ENCODE data around the gene FAM219A. TPM values are rescaled to one million over a fixed set of nuclear protein-coding genes. Genes with fewer than 3 reads are reported as not detected.

FAM219A gene
- total RNA-seq, 2 donors from 2014 or later = 19.2 to 20.2 TPM

- no peaks in the 10 kb centered on the region for H3K9me3 ChIP-seq
- no peak for DNase-seq (ENCODE audit: low spot score)
- H3K4me3 ChIP-seq = no peak overlapping the region
- no peak for ATAC-seq (ENCODE audit: insufficient number of reproducible peaks, low FRiP score, low read depth)
- H3K27me3 ChIP-seq (replicated peaks; ENCODE audit: insufficient read depth) = no peaks in the 10 kb centered on the region
- H3K36me3 ChIP-seq = no peaks in the 10 kb centered on the region
- no peak overlapping the region for H3K27ac ChIP-seq
- H3K4me1 ChIP-seq (ENCODE audit: control insufficient read depth in 1 of 2, low read depth in 2 of 2) = no peaks in the 10 kb centered on the region
- no peak for TF ChIP-seq CTCF (IDR thresholded peaks at IDR 0.05)
Observed at GRCh38 chr9:34493972-34494535, 35.7 kb upstream of the FAM219A start.

- ATAC-seq (ENCODE audit: insufficient number of reproducible peaks, low FRiP score, low read depth) (no peak), DNase-seq (ENCODE audit: low spot score) (no peak)
- TF ChIP-seq CTCF (IDR thresholded peaks at IDR 0.05) = no peak
- Histone ChIP-seq H3K4me1 (ENCODE audit: control insufficient read depth in 1 of 2, low read depth in 2 of 2) (no peaks in the 10 kb centered on the region), H3K27ac (no peak overlapping the region), H3K9me3 (no peaks in the 10 kb centered on the region), H3K27me3 (replicated peaks; ENCODE audit: insufficient read depth) (no peaks in the 10 kb centered on the region), H3K4me3 (no peak overlapping the region), H3K36me3 (no peaks in the 10 kb centered on the region)
Observed at GRCh38 chr9:34492051-34492450, 33.7 kb upstream of the FAM219A start.

GRCh38 chr9:34491596-34491995 is 33.2 kb upstream of the FAM219A start:
- DNase-seq (ENCODE audit: low spot score) (no peak), ATAC-seq (ENCODE audit: insufficient number of reproducible peaks, low FRiP score, low read depth) (no peak)
- H3K9me3 ChIP-seq = no peaks in the 10 kb centered on the region
- no peak overlapping the region for H3K4me3 ChIP-seq
- H3K27me3 ChIP-seq (replicated peaks; ENCODE audit: insufficient read depth) = no peaks in the 10 kb centered on the region
- H3K4me1 ChIP-seq (ENCODE audit: control insufficient read depth in 1 of 2, low read depth in 2 of 2) = no peaks in the 10 kb centered on the region
- no peak overlapping the region for H3K27ac ChIP-seq
- no peak for TF ChIP-seq CTCF (IDR thresholded peaks at IDR 0.05)
- no peaks in the 10 kb centered on the region for H3K36me3 ChIP-seq

GRCh38 chr9:34490760-34491159 is 32.4 kb upstream of the FAM219A start:
- H3K36me3 ChIP-seq = no peaks in the 10 kb centered on the region

GRCh38 chr9:34490360-34490759 is 32.0 kb upstream of the FAM219A start:
- no peaks in the 10 kb centered on the region for H3K36me3 ChIP-seq
- H3K27me3 ChIP-seq (replicated peaks; ENCODE audit: insufficient read depth) = no peaks in the 10 kb centered on the region
- H3K4me3 ChIP-seq = no peak overlapping the region
- H3K9me3 ChIP-seq = no peaks in the 10 kb centered on the region
- DNase-seq (ENCODE audit: low spot score) = no peak
- H3K4me1 ChIP-seq (ENCODE audit: control insufficient read depth in 1 of 2, low read depth in 2 of 2) = no peaks in the 10 kb centered on the region
- no peak for TF ChIP-seq CTCF (IDR thresholded peaks at IDR 0.05)
- no peak for ATAC-seq (ENCODE audit: insufficient number of reproducible peaks, low FRiP score, low read depth)
- H3K27ac ChIP-seq = no peak overlapping the region

More at GRCh38 chr9:34490760-34491159, 32.4 kb upstream of the FAM219A start:
- TF ChIP-seq CTCF (IDR thresholded peaks at IDR 0.05) = no peak
- H3K27me3 ChIP-seq (replicated peaks; ENCODE audit: insufficient read depth) = no peaks in the 10 kb centered on the region
- H3K4me3 ChIP-seq = no peak overlapping the region
- ATAC-seq (ENCODE audit: insufficient number of reproducible peaks, low FRiP score, low read depth) (no peak), DNase-seq (ENCODE audit: low spot score) (no peak)
- no peaks in the 10 kb centered on the region for H3K4me1 ChIP-seq (ENCODE audit: control insufficient read depth in 1 of 2, low read depth in 2 of 2)
- H3K9me3 ChIP-seq = no peaks in the 10 kb centered on the region
- H3K27ac ChIP-seq = no peak overlapping the region
